ENCODE data around the gene RPL38. TPM values are rescaled to one million over a fixed set of nuclear protein-coding genes. Genes with fewer than 3 reads are reported as not detected.

RPL38 gene
- total RNA-seq, 1 donor from 2014 or later: 539 TPM

GRCh38 chr17:74228306-74228978 lies 25.0 kb downstream of the RPL38 start:
- H3K36me3 Mint-ChIP-seq (ENCODE audit: low read depth): peaks cover 2% of the 10 kb centered on the region
- no peak for TF ChIP-seq CTCF (IDR thresholded peaks at IDR 0.05)
- no peaks in the 10 kb centered on the region for H3K4me1 Mint-ChIP-seq (ENCODE audit: low read depth)
- H3K27ac Mint-ChIP-seq (ENCODE audit: unreplicated experiment): no peak overlapping the region
- H3K9me3 Mint-ChIP-seq (ENCODE audit: low read depth): no peaks in the 10 kb centered on the region
- H3K4me3 Mint-ChIP-seq (ENCODE audit: unreplicated experiment): no peak overlapping the region
- peaks cover 8% of the 10 kb centered on the region for H3K27me3 Mint-ChIP-seq (ENCODE audit: low read depth)
- DNase-seq (ENCODE audit: low spot score): no peak

GRCh38 chr17:74230896-74231295 lies 27.4 kb downstream of the RPL38 start:
- no peaks in the 10 kb centered on the region for H3K36me3 Mint-ChIP-seq (ENCODE audit: low read depth)
- no peak for DNase-seq (ENCODE audit: low spot score)
- peaks cover 8% of the 10 kb centered on the region for H3K27me3 Mint-ChIP-seq (ENCODE audit: low read depth)
- H3K9me3 Mint-ChIP-seq (ENCODE audit: low read depth): no peaks in the 10 kb centered on the region
- no peaks in the 10 kb centered on the region for H3K4me1 Mint-ChIP-seq (ENCODE audit: low read depth)
- H3K27ac Mint-ChIP-seq (ENCODE audit: unreplicated experiment): no peak overlapping the region
- no peak overlapping the region for H3K4me3 Mint-ChIP-seq (ENCODE audit: unreplicated experiment)
- no peak for TF ChIP-seq CTCF (IDR thresholded peaks at IDR 0.05)

- H3K27ac Mint-ChIP-seq (ENCODE audit: unreplicated experiment): no peak overlapping the region
Observed at GRCh38 chr17:74231928-74232907, 28.7 kb downstream of the RPL38 start.

GRCh38 chr17:74233937-74234336 lies 30.5 kb downstream of the RPL38 start:
- no peaks in the 10 kb centered on the region for H3K9me3 Mint-ChIP-seq (ENCODE audit: low read depth)
- no peak for DNase-seq (ENCODE audit: low spot score)
- H3K4me3 Mint-ChIP-seq (ENCODE audit: unreplicated experiment): no peak overlapping the region
- H3K27me3 Mint-ChIP-seq (ENCODE audit: low read depth): peaks cover 2% of the 10 kb centered on the region
- no peak for TF ChIP-seq CTCF (IDR thresholded peaks at IDR 0.05)
- H3K36me3 Mint-ChIP-seq (ENCODE audit: low read depth): no peaks in the 10 kb centered on the region
- H3K27ac Mint-ChIP-seq (ENCODE audit: unreplicated experiment): no peak overlapping the region
- no peaks in the 10 kb centered on the region for H3K4me1 Mint-ChIP-seq (ENCODE audit: low read depth)

More at GRCh38 chr17:74231928-74232907, 28.7 kb downstream of the RPL38 start:
- H3K27me3 Mint-ChIP-seq (ENCODE audit: low read depth): peaks cover 2% of the 10 kb centered on the region
- no peak for DNase-seq (ENCODE audit: low spot score)
- H3K36me3 Mint-ChIP-seq (ENCODE audit: low read depth): no peaks in the 10 kb centered on the region
- TF ChIP-seq CTCF (IDR thresholded peaks at IDR 0.05): no peak
- H3K4me3 Mint-ChIP-seq (ENCODE audit: unreplicated experiment): no peak overlapping the region
- no peaks in the 10 kb centered on the region for H3K9me3 Mint-ChIP-seq (ENCODE audit: low read depth)
- no peaks in the 10 kb centered on the region for H3K4me1 Mint-ChIP-seq (ENCODE audit: low read depth)

- no peak for TF ChIP-seq CTCF (IDR thresholded peaks at IDR 0.05)
- Mint-ChIP-seq H3K4me1 (ENCODE audit: low read depth) (no peaks in the 10 kb centered on the region), H3K36me3 (ENCODE audit: low read depth) (no peaks in the 10 kb centered on the region), H3K4me3 (ENCODE audit: unreplicated experiment) (no peak overlapping the region), H3K27ac (ENCODE audit: unreplicated experiment) (no peak overlapping the region), H3K9me3 (ENCODE audit: low read depth) (no peaks in the 10 kb centered on the region), H3K27me3 (ENCODE audit: low read depth) (peaks cover 2% of the 10 kb centered on the region)
- DNase-seq (ENCODE audit: low spot score): no peak
Observed at GRCh38 chr17:74234486-74234885, 31.0 kb downstream of the RPL38 start.

Measured in chondrocyte (in vitro differentiated cells).